GM06990 (cell line): ENCODE data around the gene USP47.

Experiments
- DNase-seq: peaks from one replicate; pipeline ENCODE4 v3.0.0-alpha.2; 2011; ENCODE audit not compliant: insufficient read length; ENCODE audit errors: extremely low read depth
- H3K27me3 ChIP-seq: replicated peaks from 2 replicates; pipeline ENCODE4 v1.6.0; 2011; ENCODE audit warnings: low read length; ENCODE audit not compliant: control insufficient read depth, insufficient read depth
- H3K36me3 ChIP-seq: 2 replicates; pipeline ENCODE4 v1.5.1; 2011; ENCODE audit warnings: low read length; ENCODE audit not compliant: control insufficient read depth, insufficient read depth
- H3K4me3 ChIP-seq: replicated peaks from 2 replicates; pipeline ENCODE4 v1.5.1; 2011; ENCODE audit warnings: low read depth, mild to moderate bottlenecking, control low read depth, low read length
- TF ChIP-seq, protein P1 (sequence below): IDR thresholded peaks from 2 replicates; pipeline ENCODE4 v1.5.1; 2011; ENCODE audit warnings: low read length, control low read depth, mild to moderate bottlenecking, inconsistent platforms; ENCODE audit not compliant: insufficient read depth, poor library complexity, severe bottlenecking

Gene USP47

DNA sequence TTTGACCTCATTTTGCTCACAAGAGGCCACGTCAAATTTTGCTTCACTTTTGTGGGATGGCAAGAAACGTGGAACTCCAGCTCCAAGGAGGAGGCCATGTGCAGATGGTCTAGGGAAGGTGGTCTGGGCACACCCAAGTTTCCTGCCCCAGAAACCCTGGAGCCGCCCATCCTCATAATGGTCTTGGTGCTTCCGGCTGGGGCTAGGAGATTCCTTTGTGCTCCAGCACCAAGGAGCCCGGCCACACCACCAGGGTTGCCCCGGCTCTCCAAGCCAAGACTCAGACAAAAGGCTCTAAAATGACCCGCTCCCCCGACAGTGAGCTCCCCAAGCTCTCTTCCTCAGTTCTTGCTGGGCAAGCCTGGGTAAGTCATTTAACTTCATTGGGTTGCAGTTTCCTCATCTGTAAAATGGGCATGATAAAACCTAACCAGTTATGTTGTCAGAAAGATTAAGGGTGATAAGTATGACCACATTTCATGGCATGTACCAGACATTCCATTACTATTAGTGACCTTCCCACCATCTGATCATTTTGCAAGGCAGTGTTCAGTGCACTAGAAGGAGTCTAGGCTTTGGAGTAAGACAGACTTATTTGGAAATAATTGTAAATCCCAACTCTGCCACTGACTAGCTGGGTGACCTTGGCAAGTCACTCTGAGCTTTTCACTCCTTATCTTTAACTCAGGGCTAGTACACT lies 143.4 kb downstream of the USP47 start:
- H3K36me3 ChIP-seq: no peaks in the 10 kb centered on the region
- no peak for DNase-seq

DNA sequence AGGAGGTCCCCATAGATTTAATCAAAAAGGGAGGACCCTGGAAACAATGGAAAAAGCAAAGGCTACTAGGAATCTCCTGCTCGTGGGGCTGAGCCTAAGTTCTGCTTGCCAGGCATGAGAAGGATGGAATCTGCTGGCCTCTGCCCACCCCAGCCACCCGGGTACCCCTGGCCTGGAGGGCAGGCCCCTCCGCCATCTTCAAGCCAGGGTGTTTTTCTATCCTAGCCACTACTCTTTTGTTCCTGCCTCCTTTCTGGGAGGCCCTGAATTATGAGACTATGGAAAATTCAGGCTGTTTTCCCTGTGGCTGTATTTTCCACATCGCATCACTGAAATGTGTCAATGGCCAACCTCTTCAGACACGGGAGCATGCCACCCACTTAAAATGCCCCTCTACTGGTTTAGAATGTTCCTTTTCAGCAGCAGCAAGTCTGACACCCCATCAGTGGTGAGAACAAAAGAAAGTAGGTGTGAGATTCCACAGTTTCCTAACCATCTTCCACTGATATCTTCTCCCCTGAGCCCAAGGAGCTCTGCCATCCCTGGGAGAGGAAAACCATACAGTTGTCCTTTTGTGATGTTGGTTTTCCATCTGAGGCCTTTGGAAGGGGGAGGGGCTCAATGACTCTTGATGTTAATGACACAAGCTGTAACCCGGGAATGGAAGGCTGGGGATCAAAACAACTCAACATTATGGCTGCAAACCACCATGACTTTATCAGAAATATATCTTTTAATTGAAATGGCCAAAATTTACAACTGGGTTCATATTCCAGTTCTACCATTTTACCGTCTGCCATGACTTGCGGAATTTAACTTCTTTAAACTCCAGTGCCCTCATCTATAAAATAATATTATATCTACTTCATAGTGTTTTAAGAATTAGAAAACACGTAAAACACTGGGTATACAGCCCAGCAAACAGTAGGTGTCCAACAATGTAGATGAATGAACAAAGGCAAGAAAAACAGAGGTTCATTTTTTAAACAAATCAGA lies 144.5 kb downstream of the USP47 start:
- Histone ChIP-seq H3K36me3 (no peaks in the 10 kb centered on the region), H3K4me3 (no peak overlapping the region), H3K27me3 (no peaks in the 10 kb centered on the region; the same call in 1 of the 2 replicates)
- DNase-seq: no peak
- TF ChIP-seq, protein P1, sequence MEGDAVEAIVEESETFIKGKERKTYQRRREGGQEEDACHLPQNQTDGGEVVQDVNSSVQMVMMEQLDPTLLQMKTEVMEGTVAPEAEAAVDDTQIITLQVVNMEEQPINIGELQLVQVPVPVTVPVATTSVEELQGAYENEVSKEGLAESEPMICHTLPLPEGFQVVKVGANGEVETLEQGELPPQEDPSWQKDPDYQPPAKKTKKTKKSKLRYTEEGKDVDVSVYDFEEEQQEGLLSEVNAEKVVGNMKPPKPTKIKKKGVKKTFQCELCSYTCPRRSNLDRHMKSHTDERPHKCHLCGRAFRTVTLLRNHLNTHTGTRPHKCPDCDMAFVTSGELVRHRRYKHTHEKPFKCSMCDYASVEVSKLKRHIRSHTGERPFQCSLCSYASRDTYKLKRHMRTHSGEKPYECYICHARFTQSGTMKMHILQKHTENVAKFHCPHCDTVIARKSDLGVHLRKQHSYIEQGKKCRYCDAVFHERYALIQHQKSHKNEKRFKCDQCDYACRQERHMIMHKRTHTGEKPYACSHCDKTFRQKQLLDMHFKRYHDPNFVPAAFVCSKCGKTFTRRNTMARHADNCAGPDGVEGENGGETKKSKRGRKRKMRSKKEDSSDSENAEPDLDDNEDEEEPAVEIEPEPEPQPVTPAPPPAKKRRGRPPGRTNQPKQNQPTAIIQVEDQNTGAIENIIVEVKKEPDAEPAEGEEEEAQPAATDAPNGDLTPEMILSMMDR: no peak

More for the DNA sequence above, 143.4 kb downstream of the USP47 start:
- no peak overlapping the region for H3K4me3 ChIP-seq
- TF ChIP-seq, protein P1: no peak
- H3K27me3 ChIP-seq: no peaks in the 10 kb centered on the region; the same call in 1 of the 2 replicates

DNA sequence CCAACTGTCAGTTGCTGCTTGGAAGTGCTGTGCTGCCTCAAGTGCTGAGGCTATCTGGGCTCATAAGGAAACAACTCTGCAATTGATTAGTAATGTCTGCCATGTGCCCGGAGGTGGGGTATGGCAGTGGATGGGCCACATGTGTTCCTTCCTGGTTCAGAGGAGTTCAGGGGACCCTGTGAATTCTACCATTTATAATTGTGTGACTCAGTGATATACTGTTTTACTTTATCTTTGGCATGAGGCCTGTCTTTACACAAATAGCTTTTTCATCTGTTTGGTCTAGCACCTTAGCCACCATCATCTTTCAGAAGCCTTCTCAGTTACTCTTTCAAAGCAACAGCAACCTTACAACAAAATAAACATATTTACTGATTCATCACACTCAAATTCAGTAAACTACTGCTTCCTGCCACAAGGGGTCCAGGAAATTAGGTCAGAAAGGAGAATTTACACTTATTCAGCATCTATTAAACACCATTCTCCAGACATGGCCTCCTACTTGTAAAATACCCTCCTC lies 145.8 kb downstream of the USP47 start:
- no peaks in the 10 kb centered on the region for H3K36me3 ChIP-seq
- H3K4me3 ChIP-seq: no peak overlapping the region
- TF ChIP-seq, protein P1: peak; percentile 18
- no peak for DNase-seq
- no peaks in the 10 kb centered on the region; the same call in 1 of the 2 replicates for H3K27me3 ChIP-seq

DNA sequence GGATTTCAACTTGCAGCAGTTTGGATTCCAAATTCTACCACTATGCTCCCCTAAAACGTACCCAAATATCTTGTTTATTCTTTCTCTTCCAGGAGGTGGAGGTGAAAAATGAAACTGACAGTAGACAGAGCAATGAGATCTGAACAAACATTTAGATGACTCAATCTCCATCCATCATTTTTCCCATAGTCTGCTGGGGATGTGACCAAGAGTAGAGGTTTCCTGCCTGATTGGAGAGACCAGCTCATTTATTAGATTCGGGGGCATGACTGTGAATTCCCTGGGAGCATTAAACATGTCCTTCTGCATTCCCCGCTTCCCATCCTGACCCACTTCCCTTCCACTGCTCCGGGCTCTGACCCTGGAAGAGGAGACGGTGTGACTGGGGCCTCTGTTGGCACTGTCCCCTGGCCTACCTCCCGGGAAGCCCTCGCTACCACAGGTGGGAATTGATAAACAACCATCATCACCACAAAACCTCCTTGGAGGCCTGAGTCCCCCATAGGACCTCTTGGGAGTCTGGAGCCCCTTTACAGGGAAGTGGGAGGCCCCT lies 146.4 kb downstream of the USP47 start:
- Histone ChIP-seq H3K36me3 (no peaks in the 10 kb centered on the region), H3K27me3 (no peaks in the 10 kb centered on the region; the same call in 1 of the 2 replicates), H3K4me3 (no peak overlapping the region)
- no peak for DNase-seq
- TF ChIP-seq, protein P1: no peak

DNA sequence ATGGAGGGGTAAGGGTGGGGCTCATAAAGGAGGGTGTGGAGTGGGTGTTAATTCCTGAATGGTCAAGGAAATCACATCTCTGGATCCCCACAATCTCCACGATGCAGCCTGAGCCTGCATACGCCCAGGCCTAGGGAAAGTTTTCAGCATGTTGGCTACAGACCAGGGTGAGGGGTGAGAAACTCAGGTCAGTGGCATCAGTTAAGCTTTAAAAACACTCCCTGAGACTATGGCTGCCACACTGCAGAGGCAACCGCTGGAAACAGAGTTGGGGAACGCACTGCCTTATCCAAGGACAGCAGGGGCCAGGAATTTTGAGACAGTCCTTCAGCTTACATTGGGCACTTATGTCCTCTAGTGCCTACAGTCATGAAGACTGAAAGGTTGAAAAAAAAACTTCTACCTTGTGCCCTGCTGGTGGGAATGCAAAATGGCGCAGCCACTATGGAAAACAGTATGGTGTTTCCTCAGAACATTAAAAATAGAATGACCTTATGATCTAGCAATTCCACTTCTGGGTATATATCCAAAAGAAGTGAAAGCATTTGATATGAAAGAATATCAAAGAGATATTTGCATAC lies 147.0 kb downstream of the USP47 start:
- no peak for DNase-seq
- no peak overlapping the region for H3K4me3 ChIP-seq
- no peaks in the 10 kb centered on the region; the same call in 1 of the 2 replicates for H3K27me3 ChIP-seq
- TF ChIP-seq, protein P1: no peak
- no peaks in the 10 kb centered on the region for H3K36me3 ChIP-seq
